K562 (cell line): Measurements from ENCODE around the gene CSF1R. TPM values are rescaled to one million over a fixed set of nuclear protein-coding genes. Genes with fewer than 3 reads are reported as not detected.
A peak's percentile ranks its signal among the peaks of the same experiment; 100 is the strongest.

Experiments
- ATAC-seq: fragments of 200-7000 bp; cut with Tn5 transposase; 3 replicates; pipeline ENCODE4 v1.9.1; 2020; ENCODE audit warnings: moderate library complexity
- BruUV-seq: library from RNA; stranded (reverse); fragments of 400-500 nt; replicated peaks from 2 replicates; lab custom pipeline; 2021; lab: Mats Ljungman, UMichigan
- CTCF ChIA-PET: fragments of 300-600 bp; formaldehyde crosslinking; extraction: SDS; loops from one replicate; lab custom pipeline; 2021; ENCODE audit warnings: low intra/inter-chr PET ratio; lab: Yijun Ruan, JAX
- POLR2A ChIA-PET: fragments of 300-600, 350-650 bp; sonication (Branson Sonifier 250); formaldehyde crosslinking; extraction: SDS; loops from one replicate; lab custom pipeline; 2021; ENCODE audit warnings: antibody characterized with exemption, inconsistent platforms; lab: Yijun Ruan, JAX
- DNase-seq, 4 experiments: peaks; one replicate each; pipeline versions ENCODE4 v3.0.0 to v3.0.0-alpha.2; 2011 to 2018; ENCODE audit warnings: low spot score in 3 of 4, mixed read lengths in 3 of 4; ENCODE audit errors: extremely low read depth in 1 of 4
- FAIRE-seq: peaks from 2 replicates; lab custom pipeline; 2011; peaks lifted over from hg19 to GRCh38; lab: Jason Lieb, UNC
- H2AFZ ChIP-seq: 2 replicates; pipeline ENCODE4 v1.6.0; 2011; ENCODE audit warnings: low read depth, low read length, control low read depth, inconsistent platforms
- H3K27ac ChIP-seq: fragments of 200-600 bp; 3 replicates; pipeline ENCODE4 v1.8.0; 2011; ENCODE audit warnings: low read depth, mild to moderate bottlenecking, control low read depth, inconsistent platforms, low read length, moderate library complexity, mixed read lengths; ENCODE audit errors: extremely low read depth
- H3K27me3 ChIP-seq, 2 experiments: fragments of 300-600 bp in 1 of 2; 2 replicates in 1 of 2; 3 replicates in 1 of 2; pipeline versions ENCODE4 v1.6.0 to v1.8.0; 2011; ENCODE audit warnings: inconsistent platforms in 2 of 2, low read length in 2 of 2, mild to moderate bottlenecking in 1 of 2, mixed read lengths in 1 of 2, moderate library complexity in 1 of 2; ENCODE audit not compliant: control insufficient read depth in 2 of 2, insufficient read depth in 2 of 2
- H3K36me3 ChIP-seq: fragments of 300-600 bp; 3 replicates; pipeline ENCODE4 v1.8.0; 2011; ENCODE audit warnings: mild to moderate bottlenecking, low read length, inconsistent platforms; ENCODE audit not compliant: control insufficient read depth, insufficient read depth
- H3K4me1 ChIP-seq, 2 experiments: fragments of 200-600 bp in 1 of 2; replicated peaks in 1 of 2; 2 replicates in 1 of 2; 3 replicates in 1 of 2; pipeline versions ENCODE4 v1.5.1 to v1.8.0; 2011; ENCODE audit warnings: inconsistent platforms in 2 of 2, low read length in 2 of 2, mild to moderate bottlenecking in 1 of 2, mixed read lengths in 1 of 2, moderate library complexity in 1 of 2; ENCODE audit not compliant: control insufficient read depth in 2 of 2, insufficient read depth in 2 of 2
- H3K4me2 ChIP-seq: 2 replicates; pipeline ENCODE4 v1.6.1; 2011; ENCODE audit warnings: low read length, control low read depth, inconsistent platforms, mixed read lengths; ENCODE audit not compliant: insufficient read depth
- H3K4me3 ChIP-seq: fragments of 200-600 bp; sonication (generic), shearing (Covaris generic); 2 replicates; pipeline ENCODE4 v1.5.1; 2016; ENCODE audit warnings: control low read depth, inconsistent platforms
- H3K79me2 ChIP-seq: fragments of 200-600 bp; 3 replicates; pipeline ENCODE4 v1.8.0; 2011; ENCODE audit warnings: low read length, inconsistent platforms; ENCODE audit not compliant: control insufficient read depth, insufficient read depth
- H3K9ac ChIP-seq, 2 experiments: 2 replicates each; pipeline versions ENCODE4 v1.6.0 to v1.6.1; 2011; ENCODE audit warnings: low read depth in 2 of 2, low read length in 2 of 2, control low read depth in 1 of 2, inconsistent platforms in 1 of 2, mild to moderate bottlenecking in 1 of 2, mixed read lengths in 1 of 2; ENCODE audit not compliant: insufficient read depth in 1 of 2
- H3K9me1 ChIP-seq: one replicate; pipeline ENCODE4 v1.6.0; 2011; ENCODE audit warnings: inconsistent platforms, mild to moderate bottlenecking, low read length, moderate library complexity; ENCODE audit not compliant: control insufficient read depth, insufficient read depth
- H3K9me3 ChIP-seq: replicated peaks from 2 replicates; pipeline ENCODE4 v1.5.1; 2011; ENCODE audit warnings: low read depth, low read length, inconsistent platforms; ENCODE audit not compliant: control insufficient read depth, insufficient read depth
- H4K20me1 ChIP-seq: replicated peaks from 2 replicates; pipeline ENCODE4 v1.6.1; 2011; ENCODE audit warnings: low read length, inconsistent platforms, mixed read lengths; ENCODE audit not compliant: control insufficient read depth, insufficient read depth
- CREB5 ChIP-seq: fragments of 250-450 bp; sonication (Bioruptor Pico); IDR thresholded peaks from 2 replicates; pipeline ENCODE4 v1.5.0; 2020; ENCODE audit warnings: mild to moderate bottlenecking
- CTBP1 ChIP-seq: fragments of 450-650 bp; IDR thresholded peaks from 2 replicates; pipeline ENCODE4 v1.6.1; 2016; ENCODE audit warnings: borderline replicate concordance
- E2F3 ChIP-seq: fragments of 250-450 bp; sonication (Bioruptor Pico); IDR thresholded peaks from 2 replicates; pipeline ENCODE4 v1.4.0; 2020; ENCODE audit warnings: mild to moderate bottlenecking
- EWSR1 ChIP-seq: fragments of 450-650 bp; IDR thresholded peaks from 2 replicates; pipeline ENCODE4 v1.6.1; 2018; ENCODE audit warnings: borderline replicate concordance, mild to moderate bottlenecking, low read depth, moderate library complexity; ENCODE audit not compliant: partially characterized antibody
- GTF2E2 ChIP-seq: fragments of 200-800 bp; sonication (Bioruptor generic); IDR thresholded peaks from 2 replicates; pipeline ENCODE4 v1.6.1; 2016; ENCODE audit warnings: missing genetic modification characterization, missing compliant biosample characterization
- HBP1 ChIP-seq: fragments of 450-650 bp; formaldehyde crosslinking; IDR thresholded peaks from 2 replicates; pipeline ENCODE4 v1.4.0; 2022; ENCODE audit warnings: missing genetic modification characterization
- SIN3B ChIP-seq: fragments of 450-650 bp; IDR thresholded peaks from 2 replicates; pipeline ENCODE4 v1.6.1; 2017; ENCODE audit warnings: low read depth, mild to moderate bottlenecking, moderate library complexity
- ZBTB17 ChIP-seq: fragments of 450-650 bp; formaldehyde crosslinking; IDR thresholded peaks from 2 replicates; pipeline ENCODE4 v1.4.0; 2020; ENCODE audit warnings: mild to moderate bottlenecking
- ZNF263 ChIP-seq: sonication (generic); formaldehyde crosslinking; IDR thresholded peaks from 2 replicates; pipeline ENCODE4 v1.8.0; 2022; ENCODE audit warnings: mild to moderate bottlenecking, missing genetic modification reagents, borderline replicate concordance
- ZNF274 ChIP-seq: IDR thresholded peaks from 2 replicates; pipeline ENCODE4 v1.6.1; 2011; ENCODE audit warnings: low read depth, mild to moderate bottlenecking, low read length, moderate library complexity, borderline replicate concordance
- ZNF780A ChIP-seq: fragments of 250-450 bp; sonication (Bioruptor Pico); IDR thresholded peaks from 2 replicates; pipeline ENCODE4 v1.5.0; 2021; ENCODE audit warnings: mild to moderate bottlenecking
- WGBS: fragments of 100-300 bp; shearing (Covaris generic); methylation state at CpG from one replicate; pipeline ENCODE4 v1.1.6; 2016; ENCODE audit warnings: low coverage, mixed read lengths; ENCODE audit not compliant: insufficient coverage; ENCODE audit errors: missing lambda C conversion rate; 5-methylcytosine and 5-hydroxymethylcytosine counted together
- in situ Hi-C: fragments of 300-500 bp; cut with MboI; formaldehyde crosslinking; loops from 4 replicates; pipeline ENCODE4 v1.15.0; 2018; ENCODE audit warnings: inconsistent platforms, mixed read lengths
- intact Hi-C: fragments of 100-400 bp; cut with micrococcal nuclease; formaldehyde crosslinking; loops from 2 replicates; pipeline ENCODE4 v1.14.2; 2022
- polyA plus RNA-seq, 8 experiments: library from polyadenylated mRNA; depleted of rRNA in 4 of 8; stranded (reverse) in 5 of 8; unstranded in 3 of 8; fragments of >200 nt; fragmentation: Nextera tagmentation in 2 of 8; fragmentation: Illumina TruSeq in 1 of 8; extraction: Ambion mirVana in 2 of 8; extraction: Trizol in 1 of 8; gene quantifications; 2 replicates each; pipeline versions ENCODE4 v1.2.1 to v1.2.3, GENCODE V29; 2011 to 2014; ENCODE audit warnings: inconsistent platforms in 1 of 8, missing spikeins in 1 of 8
- total RNA-seq, 7 experiments: library from RNA; depleted of rRNA in 6 of 7; stranded (reverse); fragments of >200 nt in 6 of 7; fragmentation: Illumina TruSeq in 2 of 7; extraction: Trizol in 2 of 7; gene quantifications; 2 replicates each; pipeline versions ENCODE4 v1.2.1 to v1.2.3, GENCODE V29; 2011 to 2021; ENCODE audit warnings: low replicate concordance in 1 of 7

The CSF1R gene
- total and polyA plus RNA-seq, 9 of the 15 experiments (the other 6 are each of a cell fraction or from before 2014, with no cell fraction given) = 0.03 to 0.64 (median 0.20) TPM; not detected in 6

GRCh38 chr5:150122536-150123481, 36.5 kb upstream of the CSF1R start:
- H2AFZ ChIP-seq = no peak overlapping the region
- intact Hi-C loops = loop anchor here (10.0 kb wide), 2 partner anchors 48 to 288 kb away; no protein-coding TSS in a partner anchor
- WGBS = 65% methylated on average over 14 of the region's 15 CpGs
- TF ChIP-seq GTF2E2 (tag) (no peak), ZNF263 (0 out of 2 replicates have a peak, but pooled peaks have one; percentile 25)
- TF ChIP-seq, all 486 proteins: peak for 1
- Histone ChIP-seq H3K4me2 (no peak overlapping the region), H3K79me2 (no peaks in the 10 kb centered on the region), H3K9me3 (no peaks in the 10 kb centered on the region), H3K36me3 (no peaks in the 10 kb centered on the region), H3K9ac (peak overlapping the region in 1 of 2 experiments; percentile 18; a peak in 1 of 4 replicates), H3K4me1 (peaks cover 5 to 11% of the 10 kb centered on the region in 2 experiments; a peak in 3 of 5 replicates), H3K27me3 (no peaks in the 10 kb centered on the region), H3K4me3 (no peak overlapping the region), H3K27ac (no peak overlapping the region), H4K20me1 (0 out of 2 replicates have a peak, but pooled peaks cover under 1% of the 10 kb centered on the region), H3K9me1 (no peaks in the 10 kb centered on the region)
- no peak for FAIRE-seq
- CTCF ChIA-PET = no interaction called here
- in situ Hi-C loops = no loop called here
- no peak for ATAC-seq
- no peak for DNase-seq
- no TSS peak for BruUV-seq
- POLR2A ChIA-PET = interaction anchor here (0.8 kb wide), 1 partner anchor 12 kb away, joined by 3 read pairs; no protein-coding TSS in a partner anchor

- Histone ChIP-seq H3K4me2 (peak overlapping the region; percentile 9; the same call in 1 of the 2 replicates), H3K9me3 (no peaks in the 10 kb centered on the region), H2AFZ (peak overlapping the region; percentile 76; the same call in 1 of the 2 replicates), H3K4me3 (no peak overlapping the region), H4K20me1 (no peaks in the 10 kb centered on the region), H3K9me1 (no peaks in the 10 kb centered on the region), H3K36me3 (no peaks in the 10 kb centered on the region), H3K9ac (no peak overlapping the region), H3K27ac (no peak overlapping the region; the same call in 2 of the 3 replicates), H3K27me3 (no peaks in the 10 kb centered on the region), H3K4me1 (peaks cover 6 to 16% of the 10 kb centered on the region in 2 experiments; a peak in 3 of 5 replicates), H3K79me2 (no peaks in the 10 kb centered on the region)
- ChIA-PET CTCF (no interaction called here), POLR2A (interaction anchor here (0.8 kb wide), 1 partner anchor 12 kb away, joined by 3 read pairs; no protein-coding TSS in a partner anchor)
- BruUV-seq = no TSS peak
- peak; percentile 92 for ATAC-seq
- peak; percentile 81 for FAIRE-seq
- intact Hi-C loops (loop anchor here (10.0 kb wide), 2 partner anchors 47 to 287 kb away; no protein-coding TSS in a partner anchor), in situ Hi-C loops (no loop called here)
- DNase-seq = peak; percentile 72 to 82 (median 76)
- WGBS = 9% methylated on average over 5 of the region's 5 CpGs
- no peak for TF ChIP-seq ZNF780A
- TF ChIP-seq ZNF274 = no peak
- TF ChIP-seq E2F3 (CRISPR knock-in tag) = no peak
- TF ChIP-seq CTBP1 = 0 out of 2 replicates have a peak, but pooled peaks have one; percentile 23
- TF ChIP-seq ZBTB17 (CRISPR knock-in tag) = no peak
- no peak for TF ChIP-seq SIN3B
- no peak for TF ChIP-seq EWSR1
- no peak for TF ChIP-seq HBP1 (CRISPR knock-in tag)
- no peak for TF ChIP-seq CREB5 (CRISPR knock-in tag)
Observed at GRCh38 chr5:150122158-150122510, 35.8 kb upstream of the CSF1R start.
